Heart left ventricle (tissue), 16 donors: ENCODE data around the gene COL10A1. TPM values are rescaled to one million over a fixed set of nuclear protein-coding genes. Genes with fewer than 3 reads are reported as not detected.
A peak's percentile ranks its signal among the peaks of the same experiment; 100 is the strongest.

ENCODE experiments used
- ATAC-seq, 4 donors: fragments of 200-7000 bp; cut with Tn5 transposase; one replicate each; pipeline ENCODE4 v1.9.1; 2020 to 2022; ENCODE audit warnings: moderate library complexity in 4 of 4, mild to moderate bottlenecking in 3 of 4, moderate number of reproducible peaks in 1 of 4
- DNase-seq, 5 donors: peaks; one replicate each; pipeline ENCODE4 v3.0.0-alpha.2; 2020
- H3K27ac ChIP-seq, 12 donors: fragments of 200-600 bp; sonication (generic) in 4 of 12; one replicate each; pipeline versions ENCODE4 v1.5.0 to v1.8.0; 2016 to 2022; ENCODE audit warnings: mild to moderate bottlenecking in 2 of 12
- H3K27me3 ChIP-seq, 9 donors: fragments of 200-600 bp; sonication (generic) in 2 of 9; one replicate each; pipeline versions ENCODE4 v1.5.1 to v1.8.0; 2016 to 2022; ENCODE audit warnings: mild to moderate bottlenecking in 3 of 9
- H3K36me3 ChIP-seq, 9 donors: fragments of 200-600 bp; sonication (generic) in 2 of 9; one replicate each; pipeline versions ENCODE4 v1.5.0 to v1.8.0; 2018 to 2022; ENCODE audit warnings: mild to moderate bottlenecking in 2 of 9
- H3K4me1 ChIP-seq, 12 donors: fragments of 200-600 bp; sonication (generic) in 4 of 12; one replicate each; pipeline versions ENCODE4 v1.5.0 to v1.8.0; 2016 to 2022; ENCODE audit warnings: mild to moderate bottlenecking in 3 of 12
- H3K4me3 ChIP-seq, 12 donors: fragments of 200-600 bp; sonication (generic) in 4 of 12; one replicate each; pipeline versions ENCODE4 v1.5.0 to v1.8.0; 2017 to 2022; ENCODE audit warnings: mild to moderate bottlenecking in 9 of 12, moderate library complexity in 4 of 12
- H3K9me3 ChIP-seq, 12 donors: fragments of 200-600 bp; sonication (generic) in 4 of 12; one replicate each; pipeline versions ENCODE4 v1.5.0 to v1.8.0; 2016 to 2022; ENCODE audit warnings: mild to moderate bottlenecking in 1 of 12
- POLR2A ChIP-seq, 2 donors: fragments of 450-650 bp; IDR thresholded peaks; one replicate each; pipeline ENCODE4 v1.6.1; 2017; ENCODE audit warnings: antibody characterized with exemption in 2 of 2, mild to moderate bottlenecking in 2 of 2, moderate library complexity in 2 of 2
- WGBS, 4 donors: extraction: QIAGEN DNeasy Blood & Tissue Kit in 2 of 4; methylation state at CpG; one replicate each; pipeline versions ENCODE4 v1.1.5 to v1.1.7; 2013 to 2018; 5-methylcytosine and 5-hydroxymethylcytosine counted together
- intact Hi-C, 10 donors: fragments of 100-400 bp; cut with DNase I; formaldehyde crosslinking; loops; one replicate each; pipeline versions ENCODE4 v1.11.1 to v1.14.2; 2022
- polyA plus RNA-seq, 2 donors: library from polyadenylated mRNA; stranded (reverse); fragments of 200-250 nt; gene quantifications; one replicate each; pipeline ENCODE4 v1.2.3, GENCODE V29; 2013
- total RNA-seq, 9 donors: library from RNA; depleted of rRNA in 2 of 9; stranded (reverse); fragments of >200 nt in 2 of 9; fragmentation: NEBNext Ultra II Directional in 3 of 9; extraction: Animal tissue kit (Norgen Biotek cat#: 25700) in 3 of 9; gene quantifications; one replicate each; pipeline versions ENCODE4 v1.1.0 to v1.2.4, GENCODE V29; 2016 to 2023
- TF ChIP-seq, protein P1 (sequence below), 12 donors: fragments of 200-600 bp; sonication (generic) in 4 of 12; IDR thresholded peaks; one replicate each; pipeline versions ENCODE4 v1.5.0 to v1.8.0; 2018 to 2022; ENCODE audit warnings: antibody characterized with exemption in 12 of 12, mild to moderate bottlenecking in 5 of 12
- donor health status: ischemic (EF 13 %, LVEDD 7.1; RV severe dilation, severe dysfunction).
- donor health status: healthy with polysubstance abuse.
- donor health status: DM: no; HTN: yes; CAD: no.
- donor health status: DM: no; HTN: no; CAD: no.
- donor health status: ischemic (EF 25% LVEDD 6.9; RV normal size, moderate dysfunction).
- donor health status: ischemic (EF 25% LVEDD 5.7; RV mildly dilated, moderate dysfunction).
- donor health status: healthy.
- donor health status: DM: yes; HTN: yes; CAD: no.
- donor health status: ischemic (EF 35%, LVEDD 5.7; RV mildly dilated, moderate dysfunction).
- donor health status: nonischemic (EF 11% LVEDD 7.7; RV severe dilation, severe dysfunction).
- donor health status: DM: yes; HTN: yes; CAD: no.
- donor health status: PGD.
- donor health status: ischemic (EF 29% LVEDD 5.4; RV normal size, mild dysfunction).
- donor health status: nonischemic (EF 23%, LVEDD 6.1; RV moderate dilation, normal function).

The COL10A1 gene
- total and polyA plus RNA-seq, 11 donors = 0.04 to 1.4 (median 0.17) TPM; not detected in 5

DNA sequence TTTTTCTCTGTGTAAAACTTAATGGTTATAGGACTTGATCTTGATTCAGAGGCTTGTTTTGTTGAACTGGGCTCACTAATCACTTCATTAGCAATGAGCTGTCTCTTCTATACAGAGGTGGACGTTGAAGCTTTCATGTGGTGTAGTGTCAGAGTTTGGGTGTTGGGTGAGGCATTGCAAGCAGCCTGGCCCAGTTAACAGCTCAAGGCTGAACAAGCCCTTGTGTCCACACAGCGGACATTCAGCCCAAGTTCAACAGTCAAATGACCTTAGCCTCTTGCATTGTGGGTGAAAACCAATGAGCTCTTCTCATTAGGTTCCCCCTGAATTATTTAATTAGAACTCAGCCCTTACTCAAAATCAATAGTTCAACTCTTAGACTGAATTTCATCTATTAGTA, 12.5 kb downstream of the COL10A1 start:
- DNase-seq = no peak
- H3K27ac ChIP-seq = no peak overlapping the region
- peaks cover 0 to 4% (median 0%) of the 10 kb centered on the region in 12 donors for H3K4me1 ChIP-seq
- H3K4me3 ChIP-seq = no peak overlapping the region
- intact Hi-C loops = loop anchor here in 1 of 10 donors (10.0 kb wide), 1 partner anchor 451 kb away; no protein-coding TSS in a partner anchor
- no peaks in the 10 kb centered on the region for H3K9me3 ChIP-seq
- peaks cover 0 to 100% (median 81%) of the 10 kb centered on the region in 9 donors for H3K36me3 ChIP-seq
- TF ChIP-seq POLR2A (IDR thresholded peaks at IDR 0.05) = no peak
- TF ChIP-seq, protein P1, sequence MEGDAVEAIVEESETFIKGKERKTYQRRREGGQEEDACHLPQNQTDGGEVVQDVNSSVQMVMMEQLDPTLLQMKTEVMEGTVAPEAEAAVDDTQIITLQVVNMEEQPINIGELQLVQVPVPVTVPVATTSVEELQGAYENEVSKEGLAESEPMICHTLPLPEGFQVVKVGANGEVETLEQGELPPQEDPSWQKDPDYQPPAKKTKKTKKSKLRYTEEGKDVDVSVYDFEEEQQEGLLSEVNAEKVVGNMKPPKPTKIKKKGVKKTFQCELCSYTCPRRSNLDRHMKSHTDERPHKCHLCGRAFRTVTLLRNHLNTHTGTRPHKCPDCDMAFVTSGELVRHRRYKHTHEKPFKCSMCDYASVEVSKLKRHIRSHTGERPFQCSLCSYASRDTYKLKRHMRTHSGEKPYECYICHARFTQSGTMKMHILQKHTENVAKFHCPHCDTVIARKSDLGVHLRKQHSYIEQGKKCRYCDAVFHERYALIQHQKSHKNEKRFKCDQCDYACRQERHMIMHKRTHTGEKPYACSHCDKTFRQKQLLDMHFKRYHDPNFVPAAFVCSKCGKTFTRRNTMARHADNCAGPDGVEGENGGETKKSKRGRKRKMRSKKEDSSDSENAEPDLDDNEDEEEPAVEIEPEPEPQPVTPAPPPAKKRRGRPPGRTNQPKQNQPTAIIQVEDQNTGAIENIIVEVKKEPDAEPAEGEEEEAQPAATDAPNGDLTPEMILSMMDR (IDR thresholded peaks at IDR 0.05) = no peak
- H3K27me3 ChIP-seq = no peaks in the 10 kb centered on the region
- 75 to 95% (median 91%) methylated on average over 2 of the region's 2 CpGs for WGBS, 4 donors
- no peak for ATAC-seq

DNA sequence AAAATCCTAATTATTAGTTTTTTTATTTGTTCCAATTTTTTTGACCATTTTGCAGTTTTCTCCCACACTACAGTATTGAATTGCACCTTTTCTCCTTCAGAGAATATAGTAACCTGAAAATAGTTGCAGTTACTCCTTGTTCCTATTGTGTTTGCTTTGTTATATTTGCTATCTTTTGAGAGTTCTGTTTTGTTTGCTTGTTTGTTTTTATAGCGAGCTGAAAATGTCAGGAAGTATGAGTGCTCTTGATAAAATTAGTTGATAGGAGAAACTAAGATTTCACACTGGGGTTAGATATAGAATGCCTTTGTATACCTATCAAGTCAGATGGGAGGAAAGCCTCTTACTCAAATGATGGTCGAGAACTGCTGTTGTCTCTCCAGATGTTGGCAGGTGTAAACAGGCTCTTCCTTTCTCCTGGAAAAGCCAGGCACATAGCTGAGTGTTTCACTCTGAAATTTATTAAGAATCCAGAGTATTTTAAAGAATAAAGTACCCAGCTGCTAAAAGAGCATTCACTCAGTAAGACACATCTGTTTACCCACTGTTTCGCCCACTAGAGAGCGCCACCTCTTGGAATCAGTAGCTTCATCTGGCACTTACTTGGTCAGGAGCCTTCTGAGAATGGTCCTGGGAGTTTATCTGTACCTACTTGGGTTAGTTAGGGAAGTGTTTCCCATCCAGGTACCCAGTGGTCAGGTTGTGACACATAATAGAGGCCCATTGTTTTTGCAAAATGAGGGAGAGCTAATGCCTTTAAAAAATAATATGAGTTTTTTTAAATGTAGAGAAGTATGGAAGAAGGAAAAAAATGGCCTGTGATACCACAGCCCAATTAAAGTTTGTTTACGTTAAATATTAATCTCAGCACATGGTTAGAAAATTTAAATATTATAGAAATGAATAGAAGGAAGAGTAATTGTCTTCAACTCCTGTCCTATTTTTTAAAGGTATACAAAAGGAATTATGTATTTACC, 14.1 kb downstream of the COL10A1 start:
- H3K36me3 ChIP-seq = peaks cover 0 to 94% (median 73%) of the 10 kb centered on the region in 9 donors
- no peak overlapping the region for H3K4me3 ChIP-seq
- no peak overlapping the region for H3K27ac ChIP-seq
- no peaks in the 10 kb centered on the region for H3K9me3 ChIP-seq
- ATAC-seq = peak in 2 of 4 donors; percentile 45
- intact Hi-C loops = loop anchor here in 1 of 10 donors (10.0 kb wide), 1 partner anchor 453 kb away; no protein-coding TSS in a partner anchor
- no peak for DNase-seq
- WGBS, 4 donors = 74 to 92% (median 87%) methylated on average over 5 of the region's 5 CpGs
- peaks cover 0 to 6% (median under 1%) of the 10 kb centered on the region in 12 donors for H3K4me1 ChIP-seq
- H3K27me3 ChIP-seq = no peaks in the 10 kb centered on the region
- no peak for TF ChIP-seq POLR2A (IDR thresholded peaks at IDR 0.05)
- TF ChIP-seq, protein P1 (IDR thresholded peaks at IDR 0.05) = peak in 6 of 12 donors; percentile 16 to 50 (median 39)

DNA sequence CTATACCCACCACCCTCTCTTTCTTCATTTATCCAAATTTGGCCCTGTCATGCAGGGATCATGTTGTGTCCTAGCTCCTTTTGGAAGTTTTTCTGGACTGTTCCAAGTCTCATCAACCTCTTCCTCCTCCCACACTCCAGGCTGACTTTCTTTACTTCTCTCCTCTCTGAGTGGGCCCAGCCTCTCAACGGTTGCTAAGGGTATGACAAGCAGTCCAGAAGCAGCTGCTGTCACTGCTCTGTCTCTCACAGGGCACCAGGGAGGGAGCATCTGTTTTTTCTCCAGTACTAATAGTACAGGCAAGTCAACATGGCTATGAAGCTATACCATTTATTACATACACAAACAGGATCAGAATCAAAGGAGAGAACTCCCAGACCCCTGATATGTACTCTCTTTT, 17.1 kb downstream of the COL10A1 start:
- Histone ChIP-seq H3K36me3 (peaks cover 0 to 67% (median 53%) of the 10 kb centered on the region in 9 donors), H3K27ac (no peak overlapping the region), H3K4me1 (peaks cover 0 to 33% (median 24%) of the 10 kb centered on the region in 12 donors), H3K4me3 (no peak overlapping the region), H3K27me3 (no peaks in the 10 kb centered on the region), H3K9me3 (no peaks in the 10 kb centered on the region)
- 18 to 29% (median 23%) methylated on average over 1 of the region's 1 CpG for WGBS, 4 donors
- DNase-seq (no peak), ATAC-seq (peak in 3 of 4 donors; percentile 23 to 75 (median 48))
- no peak for TF ChIP-seq POLR2A (IDR thresholded peaks at IDR 0.05)
- TF ChIP-seq, protein P1 (IDR thresholded peaks at IDR 0.05) = no peak
- intact Hi-C loops = no loop called here

DNA sequence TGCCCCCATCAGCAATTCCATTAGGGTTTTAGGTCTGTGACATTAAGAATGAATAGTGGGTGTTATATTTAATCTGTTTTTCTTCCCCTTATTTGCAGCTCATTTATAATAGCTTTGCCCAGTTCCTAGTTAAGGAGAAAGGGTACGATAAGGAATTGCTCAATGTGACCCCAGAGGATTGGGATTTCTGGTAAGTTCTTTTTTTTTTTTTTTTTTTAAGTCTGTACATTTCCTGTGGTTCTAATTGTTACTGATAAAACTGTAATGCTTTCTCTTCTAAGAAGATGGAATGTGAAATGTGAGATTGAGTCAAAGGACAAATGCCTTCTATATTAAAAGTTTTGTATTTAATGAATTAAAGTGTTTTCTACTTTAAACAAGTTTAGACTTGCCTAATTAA, 19.8 kb downstream of the COL10A1 start:
- intact Hi-C loops = no loop called here
- ATAC-seq = no peak

More for the DNA sequence above, 19.8 kb downstream of the COL10A1 start:
- no peaks in the 10 kb centered on the region for H3K27me3 ChIP-seq
- H3K9me3 ChIP-seq = no peaks in the 10 kb centered on the region
- peak overlapping the region in 1 of 12 donors; percentile 34 for H3K27ac ChIP-seq
- TF ChIP-seq, protein P1 (IDR thresholded peaks at IDR 0.05) = no peak
- TF ChIP-seq POLR2A (IDR thresholded peaks at IDR 0.05) = no peak
- no peak for DNase-seq
- H3K4me3 ChIP-seq = no peak overlapping the region
- WGBS, 4 donors = 13 to 46% (median 19%) methylated on average over 1 of the region's 1 CpG
- H3K4me1 ChIP-seq = peaks cover 0 to 57% (median 42%) of the 10 kb centered on the region in 12 donors
- H3K36me3 ChIP-seq = peaks cover 0 to 40% (median 32%) of the 10 kb centered on the region in 9 donors
